Measurements from ENCODE around the gene PALLD.

- no peak for TF ChIP-seq FOXP1 (CRISPR knock-in tag; IDR thresholded peaks at IDR 0.05; ENCODE audit: borderline replicate concordance)
- no peak for TF ChIP-seq ATF3 (CRISPR knock-in tag; conservative IDR thresholded peaks at IDR 0.05)
- TF ChIP-seq CTCF (IDR thresholded peaks at IDR 0.05), result no peak
- TF ChIP-seq FOXJ3 (CRISPR knock-in tag; IDR thresholded peaks at IDR 0.05; ENCODE audit: borderline replicate concordance), result no peak
- TF ChIP-seq FOXP4 (CRISPR knock-in tag; IDR thresholded peaks at IDR 0.05), result no peak
- no peak for TF ChIP-seq MAX (CRISPR knock-in tag; IDR thresholded peaks at IDR 0.05)
Measured at GRCh38 chr4:168773388-168774195, 276.7 kb downstream of the PALLD start.

All from WTC11 (cell line).